ENCODE results near the gene ZBTB7C. TPM values are rescaled to one million over a fixed set of nuclear protein-coding genes. Genes with fewer than 3 reads are reported as not detected.

The ZBTB7C gene
- total and polyA plus RNA-seq, 9 of the 15 experiments (the other 6 are each of a cell fraction or from before 2014, with no cell fraction given), result not detected

- FAIRE-seq (no peak), ATAC-seq (no peak), DNase-seq (ENCODE audit: extremely low read depth in 1 of 4, low spot score in 3 of 4) (no peak)
- Histone ChIP-seq H3K9me1 (ENCODE audit: control insufficient read depth, insufficient read depth, low read length) (no peaks in the 10 kb centered on the region), H3K4me3 (no peak overlapping the region), H3K27ac (ENCODE audit: extremely low read depth, low read depth, low read length) (no peak overlapping the region), H2AFZ (ENCODE audit: low read depth, low read length) (no peak overlapping the region), H3K27me3 (ENCODE audit: control insufficient read depth in 2 of 2, insufficient read depth in 2 of 2, low read length in 2 of 2) (peaks cover 0 to 2% of the 10 kb centered on the region in 2 experiments; a peak in 2 of 5 replicates), H3K4me2 (ENCODE audit: insufficient read depth, low read length) (no peak overlapping the region), H3K9me3 (replicated peaks; ENCODE audit: control insufficient read depth, insufficient read depth, low read depth, low read length) (no peaks in the 10 kb centered on the region), H4K20me1 (replicated peaks; ENCODE audit: control insufficient read depth, insufficient read depth, low read length) (no peaks in the 10 kb centered on the region; the same call in 1 of the 2 replicates), H3K36me3 (ENCODE audit: control insufficient read depth, insufficient read depth, low read length) (no peaks in the 10 kb centered on the region), H3K9ac (ENCODE audit: insufficient read depth in 1 of 2, low read depth in 2 of 2, low read length in 2 of 2) (no peak overlapping the region), H3K79me2 (ENCODE audit: control insufficient read depth, insufficient read depth, low read length) (no peaks in the 10 kb centered on the region), H3K4me1 (replicated peaks in 1 of 2; ENCODE audit: control insufficient read depth in 2 of 2, insufficient read depth in 2 of 2, low read length in 2 of 2) (no peaks in the 10 kb centered on the region; a peak in 1 of 5 replicates)
- 10% methylated on average over 6 of the region's 6 CpGs for WGBS (ENCODE audit: insufficient coverage, low coverage, missing lambda C conversion rate)
- ChIA-PET CTCF (ENCODE audit: low intra/inter-chr PET ratio) (no interaction called here), POLR2A (no interaction called here)
- intact Hi-C loops (cut with micrococcal nuclease) (no loop called here), in situ Hi-C loops (cut with MboI) (no loop called here)
- TF ChIP-seq ZFX (CRISPR knock-in tag; IDR thresholded peaks at IDR 0.05) (no peak), DNMT1 (IDR thresholded peaks at IDR 0.05) (no peak), ZNF696 (CRISPR knock-in tag; conservative IDR thresholded peaks at IDR 0.05) (no peak), YY1 (IDR thresholded peaks at IDR 0.05; ENCODE audit: borderline replicate concordance in 1 of 3, control insufficient read depth in 1 of 3, extremely low read depth in 1 of 3, insufficient read depth in 3 of 3, insufficient read length in 1 of 3, insufficient replicate concordance in 2 of 3, low read depth in 1 of 3, low read length in 2 of 3) (no peak), NUFIP1 (IDR thresholded peaks at IDR 0.05; ENCODE audit: partially characterized antibody) (no peak), SREBF1 (IDR thresholded peaks at IDR 0.05; ENCODE audit: borderline replicate concordance, low read depth, low read length) (no peak), NCOA6 (IDR thresholded peaks at IDR 0.05) (no peak), SAFB (IDR thresholded peaks at IDR 0.05; ENCODE audit: borderline replicate concordance, low read depth, low read length) (no peak), POLR2B (IDR thresholded peaks at IDR 0.05; ENCODE audit: low read depth, partially characterized antibody) (no peak), ZFP91 (CRISPR knock-in tag; IDR thresholded peaks at IDR 0.05) (no peak), ESRRB (CRISPR knock-in tag; IDR thresholded peaks at IDR 0.05; ENCODE audit: borderline replicate concordance) (no peak), PML (IDR thresholded peaks at IDR 0.05; ENCODE audit: low read length) (no peak), DPF2 (IDR thresholded peaks at IDR 0.05) (no peak), ZNF224 (CRISPR knock-in tag; IDR thresholded peaks at IDR 0.05) (no peak)
- TF ChIP-seq, protein P1, sequence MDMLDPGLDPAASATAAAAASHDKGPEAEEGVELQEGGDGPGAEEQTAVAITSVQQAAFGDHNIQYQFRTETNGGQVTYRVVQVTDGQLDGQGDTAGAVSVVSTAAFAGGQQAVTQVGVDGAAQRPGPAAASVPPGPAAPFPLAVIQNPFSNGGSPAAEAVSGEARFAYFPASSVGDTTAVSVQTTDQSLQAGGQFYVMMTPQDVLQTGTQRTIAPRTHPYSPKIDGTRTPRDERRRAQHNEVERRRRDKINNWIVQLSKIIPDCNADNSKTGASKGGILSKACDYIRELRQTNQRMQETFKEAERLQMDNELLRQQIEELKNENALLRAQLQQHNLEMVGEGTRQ (CRISPR knock-in tag; IDR thresholded peaks at IDR 0.05), result no peak
- no TSS peak for BruUV-seq (replicated peaks)
Observed at GRCh38 chr18:48084858-48085257, 324.3 kb downstream of the ZBTB7C start.

Measured in K562 (cell line).